ENCODE measurements around the gene RAB11A. TPM values are rescaled to one million over a fixed set of nuclear protein-coding genes. Genes with fewer than 3 reads are reported as not detected.

Gene RAB11A
- total RNA-seq, 1 experiment from 2014 or later = 333 TPM

DNA sequence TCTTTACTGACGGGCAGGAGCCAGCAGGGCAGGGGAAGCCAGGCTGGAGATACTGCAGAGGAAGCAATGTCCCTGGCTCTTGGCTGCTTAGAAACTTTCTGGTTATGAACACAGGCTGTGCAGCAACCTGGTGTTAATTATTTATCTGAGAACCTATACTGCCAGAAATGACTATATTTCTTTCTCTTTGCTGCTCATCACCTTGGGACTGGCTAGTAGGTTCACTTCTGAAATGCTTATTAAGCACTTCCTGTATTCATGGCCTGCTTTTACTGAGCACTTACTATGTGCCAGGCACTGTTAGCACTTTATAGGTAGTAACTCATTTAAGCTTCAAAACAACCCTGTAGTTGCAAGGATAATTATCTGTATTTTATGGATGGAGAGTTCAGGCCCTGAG lies 57.6 kb downstream of the RAB11A start:
- in situ Hi-C loops (cut with HindIII; ENCODE audit: low sequenced_read_pairs) = no loop called here
- DNase-seq (ENCODE audit: low spot score) = no peak

GRCh38 chr15:65927545-65927944 lies 58.3 kb downstream of the RAB11A start:
- in situ Hi-C loops (cut with HindIII; ENCODE audit: low sequenced_read_pairs) = no loop called here
- DNase-seq (ENCODE audit: low spot score) = no peak

DNA sequence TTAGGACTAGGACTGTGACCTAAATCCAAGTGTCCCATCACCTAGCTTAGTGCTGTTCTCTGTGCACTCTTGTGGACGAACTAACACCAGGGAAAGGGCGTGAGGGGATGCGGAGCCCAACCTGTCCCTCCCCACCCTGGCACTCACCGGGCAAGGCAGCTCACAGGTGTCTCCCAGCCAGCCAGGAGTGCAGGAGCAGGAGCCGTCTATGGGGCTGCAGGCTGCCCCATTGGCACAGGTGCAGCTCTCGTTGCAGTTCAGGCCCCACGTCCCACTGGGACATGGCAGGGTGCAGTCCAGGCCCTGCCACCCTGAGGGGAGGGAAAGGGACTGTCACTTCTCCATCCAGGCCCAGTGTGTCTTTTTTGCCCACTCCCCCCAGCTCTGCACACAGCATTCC lies 60.3 kb downstream of the RAB11A start:
- in situ Hi-C loops (cut with HindIII; ENCODE audit: low sequenced_read_pairs) = no loop called here
- no peak for DNase-seq (ENCODE audit: low spot score)

DNA sequence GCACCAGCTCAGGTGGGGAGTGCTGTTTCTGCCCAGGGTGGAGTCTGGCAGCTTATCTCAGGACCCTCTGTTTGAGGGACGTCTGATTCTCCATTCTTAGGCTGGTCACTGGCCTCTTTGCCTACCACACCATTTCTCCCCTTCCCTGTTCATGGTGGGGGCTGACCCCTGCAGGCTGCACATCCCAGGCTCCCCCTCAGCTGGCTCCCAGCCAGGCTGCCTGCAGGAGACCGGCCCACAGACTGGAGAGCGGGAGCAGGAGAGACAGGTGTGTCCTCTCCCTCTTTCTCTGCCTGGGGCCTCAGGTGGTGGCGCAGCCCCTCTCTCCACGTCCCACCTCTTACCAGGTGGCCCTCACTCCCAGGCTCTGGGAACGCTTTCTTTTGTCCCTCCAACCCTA lies 60.8 kb downstream of the RAB11A start:
- in situ Hi-C loops (cut with HindIII; ENCODE audit: low sequenced_read_pairs) = no loop called here
- no peak for DNase-seq (ENCODE audit: low spot score)

GRCh38 chr15:65931221-65931620 lies 61.9 kb downstream of the RAB11A start:
- in situ Hi-C loops (cut with HindIII; ENCODE audit: low sequenced_read_pairs) = no loop called here
- peak; percentile 77 for DNase-seq (ENCODE audit: low spot score)

DNA sequence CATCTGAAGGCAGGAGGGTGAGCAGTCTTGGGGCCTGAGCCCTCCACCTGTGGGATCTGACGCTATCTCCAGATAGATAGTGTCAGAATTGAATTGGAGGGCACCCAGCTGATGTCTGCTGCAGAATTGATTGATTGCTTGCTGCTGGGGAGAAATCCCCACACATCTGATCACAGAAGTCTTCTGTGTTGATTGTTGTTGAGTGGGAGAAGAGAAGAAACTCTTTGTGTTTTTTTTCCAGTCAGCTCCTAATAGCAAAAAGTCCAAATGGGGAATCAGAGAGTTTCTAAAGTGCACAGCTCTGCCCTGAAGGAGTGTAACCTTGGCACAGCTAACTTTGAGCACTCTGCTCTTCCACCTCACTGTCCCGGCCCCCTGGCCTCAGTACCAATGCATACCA lies 66.1 kb downstream of the RAB11A start:
- DNase-seq (ENCODE audit: low spot score) = no peak
- in situ Hi-C loops (cut with HindIII; ENCODE audit: low sequenced_read_pairs) = no loop called here

GRCh38 chr15:65936282-65936681 lies 67.0 kb downstream of the RAB11A start:
- in situ Hi-C loops (cut with HindIII; ENCODE audit: low sequenced_read_pairs) = no loop called here
- peak; percentile 89 for DNase-seq (ENCODE audit: low spot score)

DNA sequence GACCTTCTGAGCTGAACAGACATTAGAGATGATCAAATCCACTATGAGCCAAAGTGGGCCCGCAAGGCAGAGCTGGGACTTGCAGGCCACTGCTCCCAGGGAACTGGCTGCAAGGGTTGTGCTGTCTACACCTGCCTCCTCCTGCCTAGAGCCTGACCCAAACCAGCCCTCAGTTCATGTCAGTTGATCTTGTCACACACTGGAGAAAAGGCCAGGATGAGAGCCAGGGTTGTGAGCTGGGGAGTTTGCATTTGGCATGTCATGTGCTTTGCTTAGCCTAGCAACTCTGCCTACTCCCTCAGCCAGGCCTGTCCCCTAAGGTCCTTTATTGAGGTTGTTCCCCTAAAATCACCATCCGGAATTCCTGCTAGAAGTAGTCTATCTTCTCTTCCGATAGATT lies 67.8 kb downstream of the RAB11A start:
- DNase-seq (ENCODE audit: low spot score) = peak; percentile 51
- in situ Hi-C loops (cut with HindIII; ENCODE audit: low sequenced_read_pairs) = no loop called here

GRCh38 chr15:65937476-65937875 lies 68.2 kb downstream of the RAB11A start:
- in situ Hi-C loops (cut with HindIII; ENCODE audit: low sequenced_read_pairs) = no loop called here

DNA sequence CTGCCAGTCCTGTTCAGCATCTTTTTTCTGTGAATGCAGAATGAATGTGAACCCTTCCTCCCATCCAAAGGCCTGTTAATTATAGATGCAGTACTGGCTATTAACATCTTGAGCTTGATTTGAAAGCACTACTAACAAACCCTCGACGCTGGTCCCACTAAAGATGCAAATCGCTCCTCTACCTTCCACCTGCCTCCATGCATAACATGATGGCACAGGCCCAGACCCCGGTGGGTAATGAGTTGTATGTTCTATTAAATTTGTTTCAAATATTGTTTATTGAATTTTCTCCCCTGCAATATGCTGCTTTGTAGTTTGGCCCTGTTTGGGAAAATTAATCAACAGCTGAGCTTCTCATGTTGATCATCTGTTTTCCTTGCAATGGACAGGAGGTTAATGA lies 69.3 kb downstream of the RAB11A start:
- in situ Hi-C loops (cut with HindIII; ENCODE audit: low sequenced_read_pairs) = no loop called here
- no peak for DNase-seq (ENCODE audit: low spot score)

More at GRCh38 chr15:65937476-65937875, 68.2 kb downstream of the RAB11A start:
- DNase-seq (ENCODE audit: low spot score) = peak; percentile 60

DNA sequence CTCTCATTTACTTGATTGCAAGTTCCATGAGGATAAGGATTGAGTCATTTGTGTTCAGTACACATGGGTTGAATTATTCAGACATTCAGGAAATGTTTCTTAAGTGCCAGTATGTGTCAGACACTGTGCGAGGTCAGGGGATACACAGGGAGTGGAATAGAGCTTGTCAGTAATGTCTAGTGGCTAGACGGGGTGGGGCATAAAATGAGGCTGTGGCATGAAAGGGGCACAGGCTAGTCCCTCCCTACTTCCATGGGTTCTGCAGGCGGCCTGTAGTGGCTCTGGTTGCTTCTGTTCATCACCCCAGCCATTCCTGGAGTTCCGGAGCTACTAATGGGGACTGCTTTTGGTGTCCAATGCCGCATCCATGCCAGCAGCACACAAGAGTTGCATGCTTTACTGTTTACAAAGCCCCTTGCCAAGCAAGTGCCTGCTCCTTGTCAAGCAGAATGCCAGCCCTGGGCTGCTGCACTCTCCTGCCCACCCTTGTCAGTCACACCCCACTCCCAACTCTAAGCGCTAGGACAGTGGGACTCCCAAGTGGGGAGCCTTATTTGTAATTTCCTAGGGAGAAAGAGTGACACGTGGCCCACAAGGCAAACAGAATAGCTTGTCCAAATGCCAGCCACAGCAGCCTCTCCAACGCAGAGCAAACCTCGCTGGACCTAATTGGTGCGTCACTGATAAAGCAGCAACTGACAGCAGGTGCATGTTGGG lies 70.8 kb downstream of the RAB11A start:
- in situ Hi-C loops (cut with HindIII; ENCODE audit: low sequenced_read_pairs) = no loop called here
- DNase-seq (ENCODE audit: low spot score) = no peak

GRCh38 chr15:65940618-65940909 lies 71.3 kb downstream of the RAB11A start:
- DNase-seq (ENCODE audit: low spot score) = no peak
- in situ Hi-C loops (cut with HindIII; ENCODE audit: low sequenced_read_pairs) = no loop called here

Other genes starting within 250 kb of the RAB11A start
- gene SLC24A1, start 247.6 kb upstream of the RAB11A start, total RNA-seq (2014; rRNA removed; shearing (Covaris generic)) = 7.9 and 8.2 TPM in 2 replicates
- gene DENND4A, start 77.2 kb upstream of the RAB11A start, total RNA-seq (2014; rRNA removed; shearing (Covaris generic)) = 3.8 and 12.2 TPM in 2 replicates